ENCODE results near the gene ASCL5. TPM values are rescaled to one million over a fixed set of nuclear protein-coding genes. Genes with fewer than 3 reads are reported as not detected.

ASCL5 gene
- total RNA-seq, 4 donors from 2014 or later = not detected

DNA sequence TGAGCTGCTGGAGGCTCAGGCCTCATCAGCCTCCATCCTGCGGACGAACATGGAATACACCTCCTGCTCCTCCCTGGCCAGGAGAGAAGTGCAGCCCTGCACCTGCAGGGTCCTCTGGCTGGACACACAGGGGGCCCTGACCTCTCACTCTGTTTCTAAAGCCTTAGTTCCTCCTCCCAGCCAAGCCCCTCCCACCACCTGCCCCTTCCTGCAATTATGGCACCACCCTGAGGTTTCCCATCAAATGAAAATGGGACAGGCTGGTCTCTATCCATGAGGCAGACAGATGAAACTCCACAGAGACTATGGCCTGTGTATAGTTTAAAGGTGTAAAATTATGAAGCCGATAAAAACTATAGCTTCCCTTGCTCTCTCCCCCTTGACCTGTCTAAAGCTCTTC lies 57.3 kb downstream of the ASCL5 start:
- Histone ChIP-seq H3K36me3 (no peaks in the 10 kb centered on the region), H3K27ac (no peak overlapping the region), H3K4me1 (no peaks in the 10 kb centered on the region), H3K27me3 (no peaks in the 10 kb centered on the region), H3K9me3 (no peaks in the 10 kb centered on the region), H3K4me3 (no peak overlapping the region)
- TF ChIP-seq POLR2A (IDR thresholded peaks at IDR 0.05) = no peak
- no peak for TF ChIP-seq POLR2AphosphoS5 (IDR thresholded peaks at IDR 0.05)
- TF ChIP-seq, protein P1, sequence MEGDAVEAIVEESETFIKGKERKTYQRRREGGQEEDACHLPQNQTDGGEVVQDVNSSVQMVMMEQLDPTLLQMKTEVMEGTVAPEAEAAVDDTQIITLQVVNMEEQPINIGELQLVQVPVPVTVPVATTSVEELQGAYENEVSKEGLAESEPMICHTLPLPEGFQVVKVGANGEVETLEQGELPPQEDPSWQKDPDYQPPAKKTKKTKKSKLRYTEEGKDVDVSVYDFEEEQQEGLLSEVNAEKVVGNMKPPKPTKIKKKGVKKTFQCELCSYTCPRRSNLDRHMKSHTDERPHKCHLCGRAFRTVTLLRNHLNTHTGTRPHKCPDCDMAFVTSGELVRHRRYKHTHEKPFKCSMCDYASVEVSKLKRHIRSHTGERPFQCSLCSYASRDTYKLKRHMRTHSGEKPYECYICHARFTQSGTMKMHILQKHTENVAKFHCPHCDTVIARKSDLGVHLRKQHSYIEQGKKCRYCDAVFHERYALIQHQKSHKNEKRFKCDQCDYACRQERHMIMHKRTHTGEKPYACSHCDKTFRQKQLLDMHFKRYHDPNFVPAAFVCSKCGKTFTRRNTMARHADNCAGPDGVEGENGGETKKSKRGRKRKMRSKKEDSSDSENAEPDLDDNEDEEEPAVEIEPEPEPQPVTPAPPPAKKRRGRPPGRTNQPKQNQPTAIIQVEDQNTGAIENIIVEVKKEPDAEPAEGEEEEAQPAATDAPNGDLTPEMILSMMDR (IDR thresholded peaks at IDR 0.05) = no peak
- no peak for TF ChIP-seq EP300 (IDR thresholded peaks at IDR 0.05)
- ATAC-seq = no peak
- 73 to 83% methylated on average over 1 to 2 of the region's 3 CpGs for WGBS, 2 donors (ENCODE audit: low coverage in 1 of 2)

DNA sequence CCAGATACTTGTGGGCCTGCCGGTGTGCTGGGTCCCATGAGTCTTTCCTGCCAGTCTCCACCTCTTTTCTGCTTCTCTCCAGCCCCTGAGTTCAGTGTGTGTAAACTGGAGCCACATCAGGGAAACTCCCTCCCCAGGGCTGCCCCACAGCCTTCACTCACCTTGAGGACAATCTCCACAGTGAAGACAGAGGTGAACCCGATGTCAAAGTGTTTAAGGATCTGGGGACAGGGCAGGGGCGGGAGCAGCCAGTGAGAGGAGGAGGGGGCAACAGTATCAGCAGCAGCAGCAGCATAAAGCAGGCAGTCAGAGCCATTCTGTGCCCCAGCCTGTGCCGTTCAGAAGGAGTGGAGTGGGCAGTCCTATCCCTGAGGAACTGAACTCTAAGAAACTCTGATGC lies 58.0 kb downstream of the ASCL5 start:
- no peak overlapping the region for H3K4me3 ChIP-seq
- TF ChIP-seq POLR2AphosphoS5 (IDR thresholded peaks at IDR 0.05) (no peak), POLR2A (IDR thresholded peaks at IDR 0.05) (no peak), EP300 (IDR thresholded peaks at IDR 0.05) (no peak)
- TF ChIP-seq, protein P1 (IDR thresholded peaks at IDR 0.05) = no peak
- no peaks in the 10 kb centered on the region for H3K36me3 ChIP-seq
- H3K9me3 ChIP-seq = no peaks in the 10 kb centered on the region
- WGBS, 2 donors (ENCODE audit: low coverage in 1 of 2) = 57% methylated on average over 1 of the region's 4 CpGs; no CpG with 5 or more reads in 1 of the 2 donors
- H3K4me1 ChIP-seq = no peaks in the 10 kb centered on the region
- no peaks in the 10 kb centered on the region for H3K27me3 ChIP-seq
- no peak for ATAC-seq
- no peak overlapping the region for H3K27ac ChIP-seq

DNA sequence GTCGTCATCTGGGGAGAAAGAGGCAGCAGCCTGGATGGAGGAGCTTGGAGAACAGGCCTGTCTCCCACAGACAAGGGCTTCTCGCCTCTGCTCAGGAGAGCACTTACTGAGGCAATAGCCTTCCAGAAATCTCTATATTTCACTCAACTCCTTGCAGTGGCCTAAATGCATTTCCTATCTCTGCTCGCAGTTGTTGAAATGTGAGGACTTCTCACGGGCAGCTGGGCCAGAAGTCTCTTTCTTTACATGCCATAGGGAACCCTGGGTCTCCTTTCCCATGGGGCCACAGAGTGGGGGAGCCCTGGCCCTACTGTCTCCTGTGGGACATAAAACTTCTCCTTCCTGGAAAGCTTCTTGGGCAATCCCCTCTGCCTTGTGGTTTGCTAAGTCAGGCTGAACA lies 60.0 kb downstream of the ASCL5 start:
- no peak overlapping the region for H3K4me3 ChIP-seq
- no peaks in the 10 kb centered on the region for H3K9me3 ChIP-seq
- no peak for ATAC-seq
- H3K27ac ChIP-seq = no peak overlapping the region
- H3K4me1 ChIP-seq = no peaks in the 10 kb centered on the region
- H3K36me3 ChIP-seq = no peaks in the 10 kb centered on the region
- no peaks in the 10 kb centered on the region for H3K27me3 ChIP-seq
- 83 to 94% methylated on average over 2 to 4 of the region's 4 CpGs for WGBS, 2 donors (ENCODE audit: low coverage in 1 of 2)
- TF ChIP-seq EP300 (IDR thresholded peaks at IDR 0.05) (no peak), POLR2AphosphoS5 (IDR thresholded peaks at IDR 0.05) (no peak), POLR2A (IDR thresholded peaks at IDR 0.05) (no peak)
- TF ChIP-seq, protein P1 (IDR thresholded peaks at IDR 0.05) = no peak

DNA sequence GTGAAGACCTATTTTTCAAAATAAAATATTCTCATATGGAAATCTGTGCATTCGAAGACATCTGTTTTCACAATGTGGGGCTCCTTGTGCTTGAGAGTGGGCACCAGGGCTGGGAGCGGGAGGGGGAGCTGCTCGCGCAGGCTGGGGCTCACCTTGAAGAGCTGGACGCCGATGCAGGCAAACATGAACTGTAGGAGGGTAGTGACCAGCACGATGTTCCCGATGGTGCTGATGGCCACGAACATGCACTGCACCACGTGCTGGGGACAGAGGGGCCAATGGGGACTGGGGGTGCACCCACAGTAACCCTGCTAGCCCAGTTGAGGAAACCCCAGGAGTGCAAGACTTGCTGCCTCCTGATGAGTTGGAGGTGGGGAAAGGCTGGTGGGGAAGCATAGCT lies 61.3 kb downstream of the ASCL5 start:
- Histone ChIP-seq H3K27me3 (no peaks in the 10 kb centered on the region), H3K27ac (no peak overlapping the region), H3K36me3 (no peaks in the 10 kb centered on the region), H3K4me1 (peaks cover 0 to 12% (median 2%) of the 10 kb centered on the region in 3 donors), H3K4me3 (no peak overlapping the region), H3K9me3 (no peaks in the 10 kb centered on the region)
- TF ChIP-seq EP300 (IDR thresholded peaks at IDR 0.05) (no peak), POLR2AphosphoS5 (IDR thresholded peaks at IDR 0.05) (no peak), POLR2A (IDR thresholded peaks at IDR 0.05) (no peak)
- TF ChIP-seq, protein P1 (IDR thresholded peaks at IDR 0.05) = no peak
- ATAC-seq = no peak
- WGBS, 2 donors (ENCODE audit: low coverage in 1 of 2) = 92% methylated on average over 8 of the region's 10 CpGs; no CpG with 5 or more reads in 1 of the 2 donors

DNA sequence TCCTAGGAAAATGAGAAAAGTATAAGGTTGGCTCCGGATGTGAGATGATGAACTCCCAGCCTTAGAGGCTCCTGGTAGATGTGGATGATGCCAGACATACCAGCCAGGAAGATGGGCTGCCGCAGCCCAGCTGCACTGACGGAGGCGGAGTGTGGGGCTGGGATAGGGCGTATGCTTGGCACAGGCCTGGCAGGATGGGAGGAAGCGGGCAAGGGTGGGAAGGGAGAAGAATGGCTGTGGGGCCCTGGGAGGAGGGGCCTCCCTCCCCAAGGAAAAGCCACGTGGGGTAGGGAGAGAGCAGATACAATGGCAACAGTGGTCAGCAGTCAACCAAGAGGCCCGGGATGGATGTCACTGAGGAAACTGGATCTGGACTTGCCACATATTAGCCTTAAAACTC lies 62.2 kb downstream of the ASCL5 start:
- no peak for TF ChIP-seq POLR2AphosphoS5 (IDR thresholded peaks at IDR 0.05)
- no peak for TF ChIP-seq EP300 (IDR thresholded peaks at IDR 0.05)
- Histone ChIP-seq H3K9me3 (no peaks in the 10 kb centered on the region), H3K36me3 (no peaks in the 10 kb centered on the region), H3K4me3 (no peak overlapping the region), H3K27me3 (no peaks in the 10 kb centered on the region), H3K27ac (no peak overlapping the region), H3K4me1 (peaks cover 0 to 21% (median 7%) of the 10 kb centered on the region in 3 donors)
- 69 to 78% methylated on average over 6 to 8 of the region's 8 CpGs for WGBS, 2 donors (ENCODE audit: low coverage in 1 of 2)
- ATAC-seq = no peak

Other genes starting within 250 kb of the ASCL5 start
- gene INAVA, start 232.3 kb downstream of the ASCL5 start, total RNA-seq = 1 to 10 TPM in 1 of 4 donors, under 1 TPM in 1, not detected in 2; 0.47 to 2.9 TPM
- 1 to 10 TPM; 1.2 to 1.9 (median 1.6) TPM for gene KIF21B, start 103.5 kb downstream of the ASCL5 start, total RNA-seq
- gene CACNA1S, start 14.8 kb downstream of the ASCL5 start, total RNA-seq = not detected
- 10 to 100 TPM; 51.7 to 61.5 (median 56.7) TPM for gene TMEM9, start 27.3 kb upstream of the ASCL5 start, total RNA-seq
- not detected for gene IGFN1, start 63.6 kb upstream of the ASCL5 start, total RNA-seq
- gene PKP1, start 156.3 kb upstream of the ASCL5 start, total RNA-seq = 10 to 100 TPM in 1 of 4 donors, 1 to 10 TPM in 2, under 1 TPM in 1; 0.27 to 12.8 (median 4.0) TPM